Measurements from ENCODE around the gene ARL3.

GRCh38 chr10:102740229-102740628, 26.0 kb upstream of the ARL3 start:
- TF ChIP-seq CTCF (IDR thresholded peaks at IDR 0.05) (no peak), POLR2A (IDR thresholded peaks at IDR 0.05) (no peak)

Data from lower leg skin (tissue), 3 donors.